ENCODE data around the gene CDH23.

DNA sequence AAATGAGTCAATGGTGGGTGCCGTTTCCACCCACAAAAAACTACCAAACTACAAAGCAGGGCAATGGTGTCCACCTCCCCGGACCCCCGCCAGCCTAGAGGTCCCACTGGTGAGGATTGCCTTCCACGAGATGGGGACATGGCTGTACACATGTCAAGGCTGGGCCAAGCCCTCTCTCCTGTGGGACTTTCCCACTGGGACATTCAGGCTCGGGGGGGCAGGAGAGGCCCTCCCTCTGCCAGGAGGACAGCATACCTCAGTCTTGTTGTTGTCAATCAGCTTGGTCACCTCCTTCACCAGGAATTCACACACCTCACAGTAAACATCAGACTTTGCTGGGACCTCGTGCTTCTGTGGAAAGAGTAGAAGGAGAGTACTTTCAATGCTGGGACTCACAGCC is 423.3 kb downstream of the CDH23 start:
- TF ChIP-seq CTCF (IDR thresholded peaks at IDR 0.05): no peak
- TF ChIP-seq POLR2A (IDR thresholded peaks at IDR 0.05): no peak
